ENCODE results near the gene AP2A1.

GRCh38 chr19:49738268-49738667 is 28.5 kb upstream of the AP2A1 start:
- no peak for TF ChIP-seq POLR2A (IDR thresholded peaks at IDR 0.05)
- TF ChIP-seq CTCF (IDR thresholded peaks at IDR 0.05): no peak

Measured in thyroid gland (tissue), 4 donors.